Suprapubic skin (tissue), 4 donors: ENCODE results near the gene EDC4. TPM values are rescaled to one million over a fixed set of nuclear protein-coding genes. Genes with fewer than 3 reads are reported as not detected.

Source experiments
- DNase-seq, 2 donors: peaks; one replicate each; pipeline ENCODE4 v3.0.0-alpha.2; 2019; ENCODE audit warnings: low spot score in 2 of 2
- H3K27ac ChIP-seq: fragments of 200-600 bp; sonication (generic); one replicate; pipeline ENCODE4 v1.5.1; 2019
- H3K27me3 ChIP-seq: fragments of 200-600 bp; sonication (generic); one replicate; pipeline ENCODE4 v1.5.1; 2019
- H3K36me3 ChIP-seq: fragments of 200-600 bp; sonication (generic); one replicate; pipeline ENCODE4 v1.5.1; 2019
- H3K4me1 ChIP-seq: fragments of 200-600 bp; sonication (generic); one replicate; pipeline ENCODE4 v1.5.1; 2019
- H3K4me3 ChIP-seq: fragments of 200-600 bp; sonication (generic); one replicate; pipeline ENCODE4 v1.5.1; 2019; ENCODE audit warnings: mild to moderate bottlenecking
- H3K9me3 ChIP-seq: fragments of 200-600 bp; sonication (generic); one replicate; pipeline ENCODE4 v1.5.1; 2019
- CTCF ChIP-seq, 2 donors: fragments of 200-600 bp in 1 of 2; fragments of 450-650 bp in 1 of 2; sonication (generic) in 1 of 2; IDR thresholded peaks; one replicate each; pipeline ENCODE4 v1.5.1; 2016 to 2019; ENCODE audit warnings: antibody characterized with exemption in 2 of 2, mild to moderate bottlenecking in 1 of 2, moderate library complexity in 1 of 2
- EP300 ChIP-seq: sonication (generic); formaldehyde crosslinking; IDR thresholded peaks from one replicate; pipeline ENCODE4 v1.6.1; 2017; ENCODE audit warnings: antibody characterized with exemption
- POLR2A ChIP-seq, 2 donors: fragments of 450-650 bp; IDR thresholded peaks; one replicate each; pipeline ENCODE4 v1.6.1; 2017; ENCODE audit warnings: antibody characterized with exemption in 2 of 2, mild to moderate bottlenecking in 2 of 2, moderate library complexity in 2 of 2
- POLR2AphosphoS5 ChIP-seq, 3 donors: sonication (generic); formaldehyde crosslinking; IDR thresholded peaks; one replicate each; pipeline ENCODE4 v1.6.1; 2017; ENCODE audit warnings: antibody characterized with exemption in 3 of 3
- WGBS: methylation state at CpG from one replicate; pipeline ENCODE4 v1.1.5; 2018; 5-methylcytosine and 5-hydroxymethylcytosine counted together
- total RNA-seq, 4 donors: library from RNA; depleted of rRNA; stranded (reverse); fragments of >200 nt; gene quantifications; one replicate each; pipeline ENCODE4 v1.1.0, GENCODE V29; 2016

The EDC4 gene
- total RNA-seq, 4 donors from 2014 or later, result 59.5 to 110 (median 68.0) TPM

- TF ChIP-seq POLR2AphosphoS5 (IDR thresholded peaks at IDR 0.05) (no peak), EP300 (no peak), CTCF (IDR thresholded peaks at IDR 0.05) (no peak), POLR2A (IDR thresholded peaks at IDR 0.05) (no peak)
- H3K4me1 ChIP-seq, result peaks cover 16% of the 10 kb centered on the region
- peaks cover 52% of the 10 kb centered on the region for H3K36me3 ChIP-seq
- no peak overlapping the region for H3K27ac ChIP-seq
- H3K27me3 ChIP-seq, result no peaks in the 10 kb centered on the region
- 89% methylated on average over 4 of the region's 12 CpGs for WGBS
- H3K4me3 ChIP-seq, result no peak overlapping the region
- DNase-seq, result no peak
- no peaks in the 10 kb centered on the region for H3K9me3 ChIP-seq
Measured at GRCh38 chr16:67885545-67885944, 12.7 kb downstream of the EDC4 start.

- no peak overlapping the region for H3K4me3 ChIP-seq
- no peaks in the 10 kb centered on the region for H3K9me3 ChIP-seq
- H3K36me3 ChIP-seq, result peaks cover 48% of the 10 kb centered on the region
- TF ChIP-seq POLR2AphosphoS5 (IDR thresholded peaks at IDR 0.05) (no peak), EP300 (no peak), POLR2A (IDR thresholded peaks at IDR 0.05) (no peak), CTCF (IDR thresholded peaks at IDR 0.05) (no peak)
- 98% methylated on average over 13 of the region's 19 CpGs for WGBS
- H3K4me1 ChIP-seq, result peaks cover 16% of the 10 kb centered on the region
- DNase-seq, result no peak
- no peaks in the 10 kb centered on the region for H3K27me3 ChIP-seq
- no peak overlapping the region for H3K27ac ChIP-seq
Measured at GRCh38 chr16:67885976-67886375, 13.1 kb downstream of the EDC4 start.

- DNase-seq, result no peak
- Histone ChIP-seq H3K27me3 (no peaks in the 10 kb centered on the region), H3K4me3 (no peak overlapping the region), H3K9me3 (no peaks in the 10 kb centered on the region), H3K36me3 (peaks cover 44% of the 10 kb centered on the region), H3K27ac (no peak overlapping the region), H3K4me1 (peaks cover 16% of the 10 kb centered on the region)
- no peak for TF ChIP-seq POLR2AphosphoS5 (IDR thresholded peaks at IDR 0.05)
- no peak for TF ChIP-seq EP300
- TF ChIP-seq POLR2A (IDR thresholded peaks at IDR 0.05), result no peak
- TF ChIP-seq CTCF (IDR thresholded peaks at IDR 0.05), result no peak
- 92% methylated on average over 5 of the region's 5 CpGs for WGBS
Measured at GRCh38 chr16:67886387-67886786, 13.5 kb downstream of the EDC4 start.

GRCh38 chr16:67888331-67888730, 15.5 kb downstream of the EDC4 start:
- no peaks in the 10 kb centered on the region for H3K27me3 ChIP-seq
- DNase-seq, result no peak
- peaks cover 23% of the 10 kb centered on the region for H3K4me1 ChIP-seq
- peaks cover 25% of the 10 kb centered on the region for H3K36me3 ChIP-seq
- H3K27ac ChIP-seq, result no peak overlapping the region
- H3K4me3 ChIP-seq, result no peak overlapping the region
- 100% methylated on average over 3 of the region's 3 CpGs for WGBS
- H3K9me3 ChIP-seq, result no peaks in the 10 kb centered on the region
- no peak for TF ChIP-seq POLR2A (IDR thresholded peaks at IDR 0.05)
- TF ChIP-seq EP300, result no peak
- no peak for TF ChIP-seq POLR2AphosphoS5 (IDR thresholded peaks at IDR 0.05)
- TF ChIP-seq CTCF (IDR thresholded peaks at IDR 0.05), result no peak

GRCh38 chr16:67892375-67892774, 19.5 kb downstream of the EDC4 start:
- 59% methylated on average over 5 of the region's 5 CpGs for WGBS
- Histone ChIP-seq H3K36me3 (no peaks in the 10 kb centered on the region), H3K4me1 (peaks cover 32% of the 10 kb centered on the region), H3K9me3 (no peaks in the 10 kb centered on the region), H3K4me3 (peak overlapping the region; percentile 77), H3K27ac (no peak overlapping the region), H3K27me3 (no peaks in the 10 kb centered on the region)
- no peak for DNase-seq
- no peak for TF ChIP-seq POLR2A (IDR thresholded peaks at IDR 0.05)
- TF ChIP-seq POLR2AphosphoS5 (IDR thresholded peaks at IDR 0.05), result no peak
- TF ChIP-seq EP300, result no peak
- TF ChIP-seq CTCF (IDR thresholded peaks at IDR 0.05), result no peak
